Thymus (tissue), 11 donors: ENCODE results near the gene PIN1. TPM values are rescaled to one million over a fixed set of nuclear protein-coding genes. Genes with fewer than 3 reads are reported as not detected.

Experiments used
- DNase-seq, 9 donors: peaks; one replicate each; pipeline ENCODE4 v3.0.0-alpha.2; 2013; ENCODE audit warnings: low spot score in 9 of 9, low read depth in 6 of 9, missing footprints in 1 of 9
- H3K27ac ChIP-seq, 2 donors: one replicate each; pipeline ENCODE4 v1.5.1; 2013; ENCODE audit warnings: control low read depth in 1 of 2, low read depth in 1 of 2, low read length in 1 of 2, mild to moderate bottlenecking in 1 of 2, moderate library complexity in 1 of 2
- H3K27me3 ChIP-seq, 2 donors: one replicate each; pipeline ENCODE4 v1.5.1; 2013; ENCODE audit warnings: low read length in 1 of 2; ENCODE audit not compliant: control insufficient read depth in 2 of 2, insufficient read depth in 1 of 2
- H3K36me3 ChIP-seq, 2 donors: one replicate each; pipeline ENCODE4 v1.5.1; 2013; ENCODE audit warnings: low read length in 1 of 2, mild to moderate bottlenecking in 1 of 2, moderate library complexity in 1 of 2; ENCODE audit not compliant: control insufficient read depth in 2 of 2, insufficient read depth in 2 of 2
- H3K4me1 ChIP-seq, 2 donors: one replicate each; pipeline ENCODE4 v1.5.1; 2013; ENCODE audit warnings: low read length in 2 of 2; ENCODE audit not compliant: control insufficient read depth in 2 of 2, insufficient read depth in 2 of 2
- H3K4me3 ChIP-seq, 2 donors: one replicate each; pipeline ENCODE4 v1.5.1; 2013; ENCODE audit warnings: low read length in 2 of 2, control low read depth in 1 of 2, mild to moderate bottlenecking in 1 of 2
- H3K9me3 ChIP-seq, 2 donors: one replicate each; pipeline ENCODE4 v1.5.1; 2013; ENCODE audit warnings: low read length in 1 of 2, mild to moderate bottlenecking in 1 of 2; ENCODE audit not compliant: control insufficient read depth in 2 of 2, insufficient read depth in 1 of 2
- WGBS: extraction: QIAGEN DNeasy Blood & Tissue Kit; methylation state at CpG from one replicate; pipeline ENCODE4 v1.1.7; 2013; 5-methylcytosine and 5-hydroxymethylcytosine counted together
- polyA plus RNA-seq: library from polyadenylated mRNA; stranded (reverse); fragments of 200-250 nt; gene quantifications from one replicate; pipeline ENCODE4 v1.2.3, GENCODE V29; 2013
- total RNA-seq: library from RNA; stranded (reverse); fragments of 120-200 nt; gene quantifications from one replicate; pipeline ENCODE4 v1.2.4, GENCODE V29; 2013
- donor health status: healthy.

PIN1 gene
- total and polyA plus RNA-seq, 2 donors, result 87.5 to 118 TPM

- WGBS, result under 1% methylated on average over 62 of the region's 62 CpGs
- peak within 1 kb of the TSS; percentile 85 to 89 for H3K27ac ChIP-seq
- H3K27me3 ChIP-seq, result no peaks in the 10 kb centered on the region
- DNase-seq, result peak; percentile 79 to 96 (median 91)
- H3K9me3 ChIP-seq, result no peaks in the 10 kb centered on the region
- peaks cover 13 to 20% of the 10 kb centered on the region in 2 donors for H3K36me3 ChIP-seq
- H3K4me1 ChIP-seq, result peaks cover 19 to 20% of the 10 kb centered on the region in 2 donors
- H3K4me3 ChIP-seq, result peak within 1 kb of the TSS; percentile 89 to 99
These were observed 7.6 kb upstream of the PIN1 start, which contains the start of gene UBL5 for GRCh38 chr19:9827289-9828238. UBL5 (plus strand) TSS chr19:9827918; CDS start chr19:9828338, 420 bp downstream.

- DNase-seq, result no peak
- Histone ChIP-seq H3K9me3 (no peaks in the 10 kb centered on the region), H3K4me1 (peaks cover 19 to 20% of the 10 kb centered on the region in 2 donors), H3K27me3 (no peaks in the 10 kb centered on the region), H3K27ac (no peak overlapping the region), H3K36me3 (peaks cover 13 to 18% of the 10 kb centered on the region in 2 donors), H3K4me3 (peak overlapping the region; percentile 89 to 99)
- WGBS, result 45% methylated on average over 13 of the region's 13 CpGs
These were observed 6.5 kb upstream of the PIN1 start for GRCh38 chr19:9828551-9829063.

GRCh38 chr19:9834307-9834725 is 802 bp upstream of the PIN1 start:
- H3K4me3 ChIP-seq, result peak overlapping the region; percentile 74 to 79
- H3K27me3 ChIP-seq, result no peaks in the 10 kb centered on the region
- peak overlapping the region in 1 of 2 donors; percentile 81 for H3K27ac ChIP-seq
- H3K9me3 ChIP-seq, result no peaks in the 10 kb centered on the region
- H3K36me3 ChIP-seq, result peaks cover 27% of the 10 kb centered on the region in 2 donors
- peaks cover 5 to 16% of the 10 kb centered on the region in 2 donors for H3K4me1 ChIP-seq
- no peak for DNase-seq
- WGBS, result 82% methylated on average over 6 of the region's 6 CpGs

GRCh38 chr19:9835507-9835949 is 410 bp downstream of the PIN1 start:
- no peak for DNase-seq
- Histone ChIP-seq H3K27me3 (no peaks in the 10 kb centered on the region), H3K27ac (no peak overlapping the region), H3K36me3 (peaks cover 29% of the 10 kb centered on the region in 2 donors), H3K4me3 (peak overlapping the region; percentile 74 to 83), H3K9me3 (no peaks in the 10 kb centered on the region), H3K4me1 (peaks cover 5 to 16% of the 10 kb centered on the region in 2 donors)
- 4% methylated on average over 28 of the region's 28 CpGs for WGBS

- WGBS, result 23% methylated on average over 5 of the region's 5 CpGs
- peaks cover 32% of the 10 kb centered on the region in 2 donors for H3K36me3 ChIP-seq
- H3K9me3 ChIP-seq, result no peaks in the 10 kb centered on the region
- peaks cover 5 to 16% of the 10 kb centered on the region in 2 donors for H3K4me1 ChIP-seq
- no peak for DNase-seq
- no peak overlapping the region for H3K27ac ChIP-seq
- peak overlapping the region; percentile 74 to 83 for H3K4me3 ChIP-seq
- no peaks in the 10 kb centered on the region for H3K27me3 ChIP-seq
These were observed 903 bp downstream of the PIN1 start for GRCh38 chr19:9836021-9836420.

- Histone ChIP-seq H3K9me3 (peaks cover 0 to 4% of the 10 kb centered on the region in 2 donors), H3K4me3 (no peak overlapping the region), H3K27ac (no peak overlapping the region), H3K4me1 (peaks cover 5 to 16% of the 10 kb centered on the region in 2 donors), H3K36me3 (peaks cover 55% of the 10 kb centered on the region in 2 donors), H3K27me3 (no peaks in the 10 kb centered on the region)
- DNase-seq, result no peak
- over 99% methylated on average over 15 of the region's 15 CpGs for WGBS
These were observed 3.2 kb downstream of the PIN1 start for GRCh38 chr19:9838324-9838723.

GRCh38 chr19:9839415-9839814 is 4.3 kb downstream of the PIN1 start:
- Histone ChIP-seq H3K4me3 (no peak overlapping the region), H3K27ac (no peak overlapping the region), H3K9me3 (peaks cover 0 to 11% of the 10 kb centered on the region in 2 donors), H3K36me3 (peaks cover 66% of the 10 kb centered on the region in 2 donors), H3K4me1 (peaks cover 5 to 14% of the 10 kb centered on the region in 2 donors), H3K27me3 (no peaks in the 10 kb centered on the region)
- DNase-seq, result no peak
- WGBS, result 98% methylated on average over 1 of the region's 1 CpG

- Histone ChIP-seq H3K36me3 (peaks cover 94 to 100% of the 10 kb centered on the region in 2 donors), H3K4me3 (no peak overlapping the region), H3K27ac (no peak overlapping the region), H3K27me3 (no peaks in the 10 kb centered on the region), H3K4me1 (peaks cover 10 to 13% of the 10 kb centered on the region in 2 donors), H3K9me3 (peaks cover 0 to 11% of the 10 kb centered on the region in 2 donors)
- 98% methylated on average over 9 of the region's 9 CpGs for WGBS
- DNase-seq, result no peak
These were observed 7.9 kb downstream of the PIN1 start for GRCh38 chr19:9842834-9843625.
